Fibroblast of pulmonary artery (primary cell): ENCODE data around the gene NRXN3.

ENCODE experiments used
- DNase-seq: peaks from one replicate; pipeline ENCODE4 v3.0.0-alpha.2; 2010; ENCODE audit warnings: low read depth
- H3K4me3 ChIP-seq: replicated peaks from 2 replicates; pipeline ENCODE4 v1.5.1; 2011; ENCODE audit warnings: low read depth, mild to moderate bottlenecking, control low read depth, low read length, moderate library complexity
- TF ChIP-seq, protein P1 (sequence below): IDR thresholded peaks from 2 replicates; pipeline ENCODE4 v1.5.1; 2011; ENCODE audit warnings: mild to moderate bottlenecking, control low read depth, low read length, inconsistent platforms; ENCODE audit errors: missing control alignments

NRXN3 gene

DNA sequence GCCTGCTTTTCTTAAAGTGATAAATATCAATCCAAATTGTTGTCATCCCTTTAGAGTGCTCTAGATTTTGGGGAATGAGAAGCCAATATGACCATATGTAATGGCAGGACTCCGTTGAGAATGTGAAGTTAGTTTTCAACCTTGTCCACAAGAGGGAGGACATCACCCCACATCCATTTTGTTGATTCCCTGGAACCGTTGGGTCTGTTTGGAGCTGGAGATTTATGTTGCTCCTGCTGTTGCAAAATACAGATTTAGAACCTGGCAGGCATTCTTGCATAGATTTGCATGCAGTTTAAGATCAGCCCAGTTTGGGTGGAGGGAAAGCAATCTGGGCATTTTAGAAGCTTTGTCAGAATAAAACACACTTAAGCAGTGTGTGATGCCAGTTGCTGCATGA, 620.1 kb downstream of the NRXN3 start:
- no peak for DNase-seq
- no peak overlapping the region for H3K4me3 ChIP-seq

DNA sequence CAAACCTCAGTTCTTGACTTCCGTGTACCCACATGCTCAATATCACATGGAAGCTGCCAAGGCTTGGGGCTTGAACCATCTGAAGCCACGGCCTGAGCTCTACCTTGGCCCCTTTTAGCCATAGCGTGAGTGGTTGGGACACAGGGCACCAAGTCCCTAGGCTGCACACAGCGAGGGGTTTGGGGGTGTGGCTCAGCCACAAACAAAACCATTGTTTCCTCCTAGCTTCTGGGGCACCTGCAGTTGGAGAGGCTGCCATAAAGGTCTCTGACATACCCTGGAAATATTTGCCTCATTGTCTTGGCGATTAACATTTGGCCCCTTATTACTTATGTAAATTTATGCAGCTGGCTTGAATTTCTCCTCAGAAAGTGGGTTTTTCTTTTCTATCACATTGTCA, 628.6 kb downstream of the NRXN3 start:
- TF ChIP-seq, protein P1, sequence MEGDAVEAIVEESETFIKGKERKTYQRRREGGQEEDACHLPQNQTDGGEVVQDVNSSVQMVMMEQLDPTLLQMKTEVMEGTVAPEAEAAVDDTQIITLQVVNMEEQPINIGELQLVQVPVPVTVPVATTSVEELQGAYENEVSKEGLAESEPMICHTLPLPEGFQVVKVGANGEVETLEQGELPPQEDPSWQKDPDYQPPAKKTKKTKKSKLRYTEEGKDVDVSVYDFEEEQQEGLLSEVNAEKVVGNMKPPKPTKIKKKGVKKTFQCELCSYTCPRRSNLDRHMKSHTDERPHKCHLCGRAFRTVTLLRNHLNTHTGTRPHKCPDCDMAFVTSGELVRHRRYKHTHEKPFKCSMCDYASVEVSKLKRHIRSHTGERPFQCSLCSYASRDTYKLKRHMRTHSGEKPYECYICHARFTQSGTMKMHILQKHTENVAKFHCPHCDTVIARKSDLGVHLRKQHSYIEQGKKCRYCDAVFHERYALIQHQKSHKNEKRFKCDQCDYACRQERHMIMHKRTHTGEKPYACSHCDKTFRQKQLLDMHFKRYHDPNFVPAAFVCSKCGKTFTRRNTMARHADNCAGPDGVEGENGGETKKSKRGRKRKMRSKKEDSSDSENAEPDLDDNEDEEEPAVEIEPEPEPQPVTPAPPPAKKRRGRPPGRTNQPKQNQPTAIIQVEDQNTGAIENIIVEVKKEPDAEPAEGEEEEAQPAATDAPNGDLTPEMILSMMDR, result no peak
- no peak overlapping the region for H3K4me3 ChIP-seq
- DNase-seq, result no peak

More for the DNA sequence above, 620.1 kb downstream of the NRXN3 start:
- TF ChIP-seq, protein P1, result no peak

DNA sequence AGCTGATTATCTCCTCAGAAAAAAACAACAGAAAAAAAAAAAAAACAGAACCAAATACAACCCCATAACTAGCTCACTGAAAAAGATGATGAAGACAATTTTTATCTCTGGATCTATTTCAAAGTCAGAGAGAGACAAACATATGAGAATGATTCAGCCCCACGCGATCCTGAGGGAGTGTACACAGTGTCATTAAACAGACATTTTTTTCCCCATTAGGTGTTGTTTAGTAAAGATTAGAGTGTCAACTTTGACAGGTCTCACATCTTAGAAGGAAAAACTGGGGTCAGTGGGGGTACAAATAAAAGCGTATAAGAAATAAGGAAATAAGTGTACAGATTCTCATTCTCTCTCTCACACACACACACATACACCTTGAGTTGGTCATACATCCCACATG, 635.4 kb downstream of the NRXN3 start:
- DNase-seq, result no peak
- H3K4me3 ChIP-seq, result no peak overlapping the region
- TF ChIP-seq, protein P1, result no peak

DNA sequence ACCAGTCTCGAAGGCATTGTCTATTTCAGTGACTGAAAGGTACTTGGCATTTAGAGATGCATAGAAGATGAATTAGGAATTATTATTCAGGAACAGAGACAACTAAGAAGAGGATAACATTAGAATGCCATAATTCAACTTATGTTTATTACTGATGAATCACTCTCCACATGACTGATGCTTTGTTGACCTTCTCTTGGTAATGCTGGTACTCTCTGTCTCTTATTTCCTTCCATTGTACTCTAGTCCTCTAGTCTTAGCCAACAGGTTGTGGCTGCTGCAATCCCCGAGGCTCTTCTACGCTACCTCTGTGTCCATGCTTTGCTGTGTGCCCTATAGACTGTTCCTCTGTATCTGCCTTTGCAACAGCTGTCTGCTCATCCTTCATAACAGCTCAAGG, 652.9 kb downstream of the NRXN3 start:
- TF ChIP-seq, protein P1, result no peak
- DNase-seq, result no peak

DNA sequence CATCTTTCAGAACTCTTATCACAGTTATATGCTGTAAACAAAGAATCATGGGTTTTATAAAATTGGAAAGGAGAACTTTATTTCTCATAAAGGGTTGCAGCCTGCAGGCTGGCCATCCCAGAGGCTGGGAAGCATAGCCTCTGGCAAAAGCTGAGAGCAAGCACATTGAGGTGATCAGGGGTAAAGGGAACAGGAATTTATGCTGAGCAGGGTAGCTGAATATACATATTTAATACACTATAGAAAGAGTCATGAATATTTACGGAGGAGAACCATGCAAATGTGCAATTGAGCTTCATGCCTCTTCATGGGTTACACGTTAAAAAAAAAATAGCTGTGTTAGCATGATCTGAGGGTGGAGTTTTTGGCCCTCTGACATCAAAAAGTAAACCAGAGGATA, 653.3 kb downstream of the NRXN3 start:
- TF ChIP-seq, protein P1, result no peak
- no peak overlapping the region for H3K4me3 ChIP-seq
- no peak for DNase-seq

More for the DNA sequence above, 652.9 kb downstream of the NRXN3 start:
- no peak overlapping the region for H3K4me3 ChIP-seq

DNA sequence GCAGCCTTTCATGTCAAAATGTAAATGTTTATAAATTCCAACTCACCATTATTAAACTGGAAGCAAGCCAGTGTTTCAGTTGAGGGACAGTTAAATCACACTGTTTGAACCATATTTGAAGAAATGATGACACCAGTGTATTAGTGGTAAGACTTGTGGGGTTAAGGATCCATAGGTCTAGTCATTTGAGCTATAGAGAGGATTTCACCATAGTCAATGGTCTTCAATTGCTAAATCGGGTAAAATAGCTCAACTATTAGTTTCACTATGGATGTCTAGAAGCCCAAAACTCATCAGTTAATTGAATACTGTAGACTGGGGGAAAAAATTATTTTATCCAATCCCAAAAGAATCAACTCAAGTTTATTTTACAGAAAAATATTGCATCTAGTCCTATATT, 659.1 kb downstream of the NRXN3 start:
- no peak overlapping the region for H3K4me3 ChIP-seq
- TF ChIP-seq, protein P1, result no peak
- DNase-seq, result no peak

DNA sequence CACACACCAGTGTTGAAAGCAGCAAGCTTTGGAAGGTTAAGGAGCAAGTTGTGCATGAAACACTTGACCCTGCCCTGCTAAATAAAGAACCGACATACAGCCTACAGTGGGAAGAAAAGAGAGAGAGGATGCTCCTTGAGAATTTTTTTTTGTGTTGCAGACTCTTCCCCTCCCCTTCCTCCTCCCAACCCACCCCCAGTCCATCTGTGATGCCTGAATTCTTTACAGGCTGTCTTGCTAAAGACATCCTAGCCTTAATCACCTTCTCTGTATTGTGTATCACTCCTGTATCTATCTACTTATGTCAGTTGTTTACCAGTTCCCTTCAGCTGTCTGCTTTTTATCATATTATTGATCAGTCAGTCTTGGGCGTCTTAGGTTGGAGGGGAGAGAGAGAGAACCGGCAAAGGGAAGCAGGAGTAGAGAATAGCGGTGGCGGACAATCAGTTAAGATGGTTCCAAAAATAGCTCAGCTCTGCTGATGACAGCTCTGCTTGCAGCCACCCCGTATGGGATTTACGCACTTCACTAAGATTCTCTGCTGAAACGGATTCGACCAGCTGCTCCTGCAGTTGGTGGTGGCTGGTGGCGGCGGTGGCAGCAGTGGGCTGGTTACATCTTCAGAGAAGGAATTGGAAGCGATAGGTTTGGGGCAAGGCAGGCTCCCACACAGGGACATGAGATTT, 664.7 kb downstream of the NRXN3 start:
- TF ChIP-seq, protein P1, result no peak
- H3K4me3 ChIP-seq, result no peak overlapping the region
- DNase-seq, result no peak
